GM12878 (cell line): Measurements from ENCODE around the gene ADISSP. TPM values are rescaled to one million over a fixed set of nuclear protein-coding genes. Genes with fewer than 3 reads are reported as not detected.

ENCODE experiments used
- ATAC-seq: fragments of 200-7000 bp; cut with Tn5 transposase; 3 replicates; pipeline ENCODE4 v1.9.1; 2020; ENCODE audit warnings: mild to moderate bottlenecking, moderate library complexity
- BruUV-seq: library from RNA; stranded (reverse); fragments of 400-500 nt; replicated peaks from 2 replicates; lab custom pipeline; 2021; lab: Mats Ljungman, UMichigan
- CTCF ChIA-PET: fragments of 300-600 bp; sonication (Branson Sonifier 250); formaldehyde crosslinking; extraction: SDS; loops from one replicate; lab custom pipeline; 2021; ENCODE audit warnings: inconsistent platforms; lab: Yijun Ruan, JAX
- POLR2A ChIA-PET: fragments of 350-600 bp; formaldehyde crosslinking; extraction: SDS; loops from one replicate; lab custom pipeline; 2021; ENCODE audit warnings: inconsistent platforms; lab: Charles Lee
- RAD21 ChIA-PET: fragments of 300-600 bp; sonication (Branson Sonifier 250); formaldehyde crosslinking; loops from one replicate; lab custom pipeline; 2023; ENCODE audit warnings: antibody characterized with exemption; ENCODE audit not compliant: unreplicated experiment; lab: Charles Lee
- SMC1A ChIA-PET: fragments of 300-600 bp; sonication (Branson Sonifier 250); formaldehyde crosslinking; loops from one replicate; lab custom pipeline; 2023; ENCODE audit not compliant: unreplicated experiment, uncharacterized antibody; lab: Charles Lee
- DNase-seq: peaks from one replicate; pipeline ENCODE4 v3.0.0-alpha.2; 2011; ENCODE audit warnings: low read depth, low spot score
- FAIRE-seq: peaks from 3 replicates; lab custom pipeline; 2011; peaks lifted over from hg19 to GRCh38; lab: Jason Lieb, UNC
- H2AFZ ChIP-seq: 2 replicates; pipeline ENCODE4 v1.6.0; 2011; ENCODE audit warnings: low read depth, low read length, control low read depth; ENCODE audit not compliant: control insufficient read depth
- H3K27ac ChIP-seq: 2 replicates; pipeline ENCODE4 v1.5.1; 2011; ENCODE audit warnings: control low read depth; ENCODE audit not compliant: control insufficient read depth, insufficient read depth
- H3K27me3 ChIP-seq, 2 experiments: replicated peaks in 1 of 2; 2 replicates each; pipeline versions ENCODE4 v1.6.0 to v1.6.1; 2011; ENCODE audit warnings: low read length in 1 of 2; ENCODE audit not compliant: control insufficient read depth in 2 of 2, insufficient read depth in 2 of 2
- H3K36me3 ChIP-seq, 2 experiments: 2 replicates each; pipeline ENCODE4 v1.5.1; 2011; ENCODE audit warnings: low read length in 1 of 2; ENCODE audit not compliant: control insufficient read depth in 2 of 2, insufficient read depth in 2 of 2
- H3K4me1 ChIP-seq: 2 replicates; pipeline ENCODE4 v1.6.1; 2011; ENCODE audit warnings: mild to moderate bottlenecking, low read length, moderate library complexity, mixed read lengths; ENCODE audit not compliant: control insufficient read depth, insufficient read depth
- H3K4me2 ChIP-seq: 2 replicates; pipeline ENCODE4 v1.6.0; 2011; ENCODE audit warnings: control low read depth; ENCODE audit not compliant: control insufficient read depth, insufficient read depth
- H3K4me3 ChIP-seq: fragments of 200-600 bp; sonication (generic); 2 replicates; pipeline ENCODE4 v1.5.1; 2016
- H3K79me2 ChIP-seq: 2 replicates; pipeline ENCODE4 v1.6.0; 2011; ENCODE audit warnings: low read length; ENCODE audit not compliant: control insufficient read depth, insufficient read depth
- H3K9ac ChIP-seq: 2 replicates; pipeline ENCODE4 v1.8.0; 2011; ENCODE audit warnings: low read length, control low read depth, mixed read lengths; ENCODE audit not compliant: control insufficient read depth, insufficient read depth
- H3K9me3 ChIP-seq: replicated peaks from 3 replicates; pipeline ENCODE4 v1.5.1; 2011; ENCODE audit warnings: mild to moderate bottlenecking, low read length; ENCODE audit not compliant: control insufficient read depth, insufficient read depth
- H4K20me1 ChIP-seq: 2 replicates; pipeline ENCODE4 v1.6.0; 2011; ENCODE audit not compliant: control insufficient read depth, insufficient read depth
- BRCA1 ChIP-seq: IDR thresholded peaks from 2 replicates; pipeline ENCODE4 v1.6.1; 2011; ENCODE audit warnings: low read depth, low read length, improper control_type of control experiment
- CHD4 ChIP-seq: fragments of 200-600 bp; sonication (generic); IDR thresholded peaks from 2 replicates; pipeline ENCODE4 v1.6.1; 2016; ENCODE audit warnings: mild to moderate bottlenecking
- FOXM1 ChIP-seq: IDR thresholded peaks from 2 replicates; pipeline ENCODE4 v1.6.1; 2012; ENCODE audit warnings: low read depth, mild to moderate bottlenecking, inconsistent platforms, low read length, moderate library complexity
- RELA ChIP-seq: fragments of 450-650 bp; IDR thresholded peaks from 2 replicates; pipeline ENCODE4 v1.8.0; 2014; ENCODE audit warnings: borderline replicate concordance; ENCODE audit not compliant: partially characterized antibody
- SMARCA5 ChIP-seq: fragments of 450-650 bp; IDR thresholded peaks from 2 replicates; pipeline ENCODE4 v1.6.1; 2017; ENCODE audit warnings: mild to moderate bottlenecking
- SREBF2 ChIP-seq: IDR thresholded peaks from 2 replicates; pipeline ENCODE4 v1.6.1; 2012; ENCODE audit warnings: mild to moderate bottlenecking, low read length
- TCF12 ChIP-seq: IDR thresholded peaks from 2 replicates; pipeline ENCODE4 v1.6.1; 2011; ENCODE audit warnings: low read depth, mild to moderate bottlenecking, low read length
- ZBED1 ChIP-seq: IDR thresholded peaks from 2 replicates; pipeline ENCODE4 v1.6.1; 2016; ENCODE audit warnings: borderline replicate concordance
- WGBS: methylation state at CpG from one replicate; pipeline ENCODE4 v1.1.6; 2016; ENCODE audit warnings: low lambda C conversion rate; ENCODE audit not compliant: insufficient replicate concordance, insufficient coverage; ENCODE audit errors: missing lambda C conversion rate; 5-methylcytosine and 5-hydroxymethylcytosine counted together
- in situ Hi-C: fragments of 300-500 bp; cut with MboI; formaldehyde crosslinking; loops from 9 replicates; pipeline ENCODE4 v1.14.3; 2018; ENCODE audit warnings: mixed read lengths
- intact Hi-C: fragments of 100-400 bp; cut with micrococcal nuclease; formaldehyde crosslinking; loops from one replicate; pipeline ENCODE4 v1.14.2; 2022; ENCODE audit not compliant: unreplicated experiment
- polyA plus RNA-seq, 11 experiments: library from polyadenylated mRNA; depleted of rRNA in 4 of 11; unstranded in 6 of 11; stranded (reverse) in 5 of 11; fragments of >200 nt; fragmentation: Nextera tagmentation in 4 of 11; fragmentation: Illumina TruSeq in 1 of 11; extraction: Ambion mirVana in 4 of 11; extraction: Trizol in 1 of 11; gene quantifications; 1 replicate in 1 of 11; 2 replicates in 10 of 11; pipeline versions ENCODE4 v1.2.1 to v1.2.3, GENCODE V29; 2011 to 2016; ENCODE audit warnings: inconsistent platforms in 2 of 11, missing spikeins in 2 of 11, low read depth in 1 of 11
- total RNA-seq, 4 experiments: library from RNA; depleted of rRNA in 3 of 4; stranded (reverse); fragments of >200 nt in 3 of 4; fragmentation: Illumina TruSeq in 1 of 4; extraction: Trizol in 1 of 4; gene quantifications; 2 replicates each; pipeline versions ENCODE4 v1.2.1 to v1.2.3, GENCODE V29; 2013 to 2021
- TF ChIP-seq, protein P1 (sequence below): fragments of 450-650 bp; formaldehyde crosslinking; IDR thresholded peaks from 2 replicates; pipeline ENCODE4 v1.4.0; 2022; ENCODE audit warnings: mild to moderate bottlenecking, moderate library complexity

The ADISSP gene
- total and polyA plus RNA-seq, 10 of the 15 experiments (the other 5 are each of a cell fraction or from before 2014, with no cell fraction given), result 0.80 to 96.3 (median 38.6) TPM

DNA sequence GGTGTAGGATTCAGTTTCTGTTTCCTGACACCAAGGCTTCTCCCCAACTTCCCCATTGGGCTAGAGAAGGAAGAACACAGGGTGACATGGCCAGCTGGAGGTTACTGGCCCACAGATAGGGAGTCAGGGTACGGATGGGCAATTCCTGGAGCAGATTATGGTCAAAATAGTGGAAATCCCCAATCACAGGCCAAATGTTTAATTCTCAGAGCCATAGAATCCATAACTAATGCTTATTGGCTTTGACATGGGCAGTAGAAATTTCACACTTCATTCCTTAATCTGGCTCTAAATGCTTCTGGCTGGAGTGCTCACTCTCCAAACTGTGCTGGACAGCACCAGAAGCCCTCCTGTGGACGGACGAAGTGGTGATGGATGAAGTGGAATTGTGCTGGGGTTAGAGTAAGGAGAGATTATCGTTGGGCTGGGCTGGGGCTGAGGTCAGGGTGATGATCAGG is 56.0 kb downstream of the ADISSP start:
- ChIA-PET CTCF (interaction anchor here (0.6 to 3.8 kb wide), 35 partner anchors 8 to 920 kb away, joined by 3 to 51 read pairs (median 4); partner anchors contain the start of gene ADISSP), POLR2A (no interaction called here), SMC1A (interaction anchor here (0.9 to 2.4 kb wide), 6 partner anchors 25 to 152 kb away, joined by 3 to 22 read pairs (median 4); no protein-coding TSS in a partner anchor), RAD21 (interaction anchor here (0.8 to 2.4 kb wide), 3 partner anchors 14 to 149 kb away, joined by 3 to 14 read pairs (median 13); no protein-coding TSS in a partner anchor)
- no peak overlapping the region; the same call in 1 of the 2 replicates for H2AFZ ChIP-seq
- H3K36me3 ChIP-seq, result no peaks in the 10 kb centered on the region
- H3K4me1 ChIP-seq, result peaks cover 5% of the 10 kb centered on the region
- H3K4me2 ChIP-seq, result no peak overlapping the region
- in situ Hi-C loops (no loop called here), intact Hi-C loops (loop anchor here (1.0 to 10.0 kb wide), 3 partner anchors 143 to 494 kb away; no protein-coding TSS in a partner anchor)
- no peak overlapping the region for H3K4me3 ChIP-seq
- no peak for DNase-seq
- H3K9me3 ChIP-seq, result no peaks in the 10 kb centered on the region
- H3K27me3 ChIP-seq, result no peaks in the 10 kb centered on the region
- ATAC-seq, result no peak
- no peak overlapping the region for H3K9ac ChIP-seq
- no peaks in the 10 kb centered on the region for H3K79me2 ChIP-seq
- no TSS peak for BruUV-seq
- 49% methylated on average over 4 of the region's 4 CpGs for WGBS
- FAIRE-seq, result no peak
- no peaks in the 10 kb centered on the region for H4K20me1 ChIP-seq
- no peak for TF ChIP-seq CHD4
- TF ChIP-seq SREBF2, result no peak
- no peak for TF ChIP-seq ZBED1
- TF ChIP-seq FOXM1, result no peak
- TF ChIP-seq BRCA1, result no peak
- TF ChIP-seq, protein P1, sequence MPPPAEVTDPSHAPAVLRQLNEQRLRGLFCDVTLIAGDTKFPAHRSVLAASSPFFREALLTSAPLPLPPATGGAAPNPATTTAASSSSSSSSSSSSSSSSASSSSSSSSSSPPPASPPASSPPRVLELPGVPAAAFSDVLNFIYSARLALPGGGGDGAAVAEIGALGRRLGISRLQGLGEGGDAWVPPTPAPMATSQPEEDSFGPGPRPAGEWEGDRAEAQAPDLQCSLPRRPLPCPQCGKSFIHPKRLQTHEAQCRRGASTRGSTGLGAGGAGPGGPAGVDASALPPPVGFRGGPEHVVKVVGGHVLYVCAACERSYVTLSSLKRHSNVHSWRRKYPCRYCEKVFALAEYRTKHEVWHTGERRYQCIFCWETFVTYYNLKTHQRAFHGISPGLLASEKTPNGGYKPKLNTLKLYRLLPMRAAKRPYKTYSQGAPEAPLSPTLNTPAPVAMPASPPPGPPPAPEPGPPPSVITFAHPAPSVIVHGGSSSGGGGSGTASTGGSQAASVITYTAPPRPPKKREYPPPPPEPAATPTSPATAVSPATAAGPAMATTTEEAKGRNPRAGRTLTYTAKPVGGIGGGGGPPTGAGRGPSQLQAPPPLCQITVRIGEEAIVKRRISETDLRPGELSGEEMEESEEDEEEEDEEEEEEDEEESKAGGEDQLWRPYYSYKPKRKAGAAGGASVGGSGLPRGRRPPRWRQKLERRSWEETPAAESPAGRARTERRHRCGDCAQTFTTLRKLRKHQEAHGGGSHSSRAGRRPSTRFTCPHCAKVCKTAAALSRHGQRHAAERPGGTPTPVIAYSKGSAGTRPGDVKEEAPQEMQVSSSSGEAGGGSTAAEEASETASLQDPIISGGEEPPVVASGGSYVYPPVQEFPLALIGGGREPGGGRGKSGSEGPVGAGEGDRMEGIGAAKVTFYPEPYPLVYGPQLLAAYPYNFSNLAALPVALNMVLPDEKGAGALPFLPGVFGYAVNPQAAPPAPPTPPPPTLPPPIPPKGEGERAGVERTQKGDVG (CRISPR knock-in tag), result no peak
- TF ChIP-seq TCF12, result no peak
- no peak for TF ChIP-seq RELA
- TF ChIP-seq SMARCA5, result no peak
- H3K27ac ChIP-seq, result no peak overlapping the region
